HG02970 (cell line): ENCODE data around the gene ACKR3.

Experiments used
- ATAC-seq: cut with Tn5 transposase; IDR thresholded peaks from one replicate; pipeline ENCODE4 v1.9.1; 2021; ENCODE audit warnings: mild to moderate bottlenecking, moderate library complexity, moderate number of reproducible peaks; ENCODE audit not compliant: unreplicated experiment, low FRiP score

Gene ACKR3

DNA sequence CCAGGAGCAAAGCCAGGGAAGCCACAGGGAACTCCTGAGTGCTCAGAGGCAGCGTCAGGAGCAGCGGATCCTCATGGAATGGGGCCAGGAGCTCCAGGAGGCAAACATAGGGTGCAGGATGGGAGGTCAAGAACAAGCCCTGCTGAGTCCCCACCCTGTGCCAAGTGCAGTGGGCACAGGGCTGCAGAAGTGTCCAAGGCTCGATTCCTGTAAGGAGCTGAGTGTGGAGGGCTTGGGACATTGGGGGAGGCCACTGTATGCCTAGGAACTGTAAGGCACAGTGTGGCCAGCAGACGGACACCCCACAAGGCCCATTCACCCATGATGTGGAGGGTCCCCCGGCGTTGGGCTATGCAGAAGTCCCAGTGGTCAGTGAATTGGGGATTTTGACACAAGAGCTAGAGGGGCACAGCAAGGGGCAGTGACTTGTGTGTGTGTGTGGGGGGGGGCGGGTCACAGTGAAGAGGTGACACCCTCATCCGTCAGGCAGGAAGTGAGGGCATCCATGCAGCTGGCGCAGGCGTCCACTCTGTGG, 55.6 kb downstream of the ACKR3 start:
- no peak for ATAC-seq

DNA sequence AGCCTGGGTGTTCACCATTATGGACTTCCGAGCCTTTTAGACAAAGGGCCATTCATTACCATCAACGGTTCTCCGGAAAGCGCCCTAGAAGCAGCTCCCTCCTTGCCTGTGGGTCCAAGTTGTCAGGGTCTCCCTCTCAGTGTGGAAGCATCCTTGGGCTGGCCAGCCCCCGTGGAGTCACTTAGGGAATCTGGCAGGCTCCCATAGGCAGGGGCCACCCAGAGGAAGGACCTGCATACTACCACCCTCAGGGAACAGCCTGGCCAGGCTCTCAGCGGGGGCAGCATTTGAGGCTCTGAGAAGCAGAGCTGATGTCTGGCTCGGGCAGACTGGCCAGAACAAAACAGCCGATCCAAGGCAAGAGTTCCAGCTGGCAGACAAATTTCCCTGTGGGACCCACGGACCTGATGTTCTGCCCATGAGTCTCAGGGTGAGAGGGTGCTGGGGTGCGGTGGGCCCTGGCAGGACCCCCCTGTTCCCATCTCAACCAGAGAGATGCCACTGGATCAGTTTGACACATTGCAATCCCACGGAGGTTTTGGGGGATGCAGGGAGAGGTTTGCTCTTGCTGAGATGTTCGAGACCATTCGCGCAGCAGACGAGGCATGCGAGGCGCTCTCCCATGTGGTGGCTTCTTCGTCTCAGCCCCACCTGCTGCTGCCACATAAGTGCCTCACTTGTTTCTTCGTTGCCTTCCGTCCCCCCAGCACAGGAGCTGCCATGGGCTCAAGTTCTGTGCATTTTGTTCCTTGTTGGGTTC, 56.9 kb downstream of the ACKR3 start:
- ATAC-seq: no peak

DNA sequence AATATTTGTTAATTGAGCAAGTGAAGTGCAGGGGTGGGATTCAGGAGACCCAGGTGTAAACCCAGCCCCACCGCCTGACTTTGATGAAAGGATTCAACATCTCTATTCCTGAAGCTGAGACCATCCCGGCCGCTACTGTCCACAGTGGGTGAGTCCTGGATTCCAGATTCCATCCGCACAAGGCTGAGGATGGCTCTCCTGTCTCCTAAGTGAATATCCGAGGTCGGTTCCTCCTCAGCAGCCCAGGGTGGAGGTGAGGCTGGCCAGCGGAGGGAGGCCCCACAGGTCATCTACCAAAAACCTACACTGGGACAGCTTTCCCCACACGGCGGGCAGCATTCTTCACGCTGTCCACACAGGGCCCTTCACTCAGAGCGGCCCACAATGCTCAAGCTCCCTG, 57.6 kb downstream of the ACKR3 start:
- ATAC-seq: no peak

DNA sequence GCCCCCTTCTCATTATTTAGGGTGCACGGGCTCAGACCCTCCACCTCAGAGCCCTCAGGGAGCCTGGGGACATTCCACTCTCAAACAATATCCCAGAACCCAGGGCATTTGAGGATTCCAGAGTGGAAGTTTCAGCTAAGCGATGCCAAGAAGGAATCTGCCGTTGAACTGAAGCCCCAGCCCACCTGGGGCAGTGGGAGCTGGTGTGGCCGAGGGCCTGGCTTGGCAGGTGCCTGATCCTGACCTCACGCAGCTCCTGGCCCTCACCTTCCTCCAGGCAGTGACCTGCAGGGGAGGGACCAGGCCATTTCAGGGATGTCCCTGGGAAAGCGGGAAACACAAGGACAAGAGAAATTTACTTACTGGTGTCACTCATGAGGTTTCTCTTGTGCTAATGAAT, 58.2 kb downstream of the ACKR3 start:
- ATAC-seq: no peak

DNA sequence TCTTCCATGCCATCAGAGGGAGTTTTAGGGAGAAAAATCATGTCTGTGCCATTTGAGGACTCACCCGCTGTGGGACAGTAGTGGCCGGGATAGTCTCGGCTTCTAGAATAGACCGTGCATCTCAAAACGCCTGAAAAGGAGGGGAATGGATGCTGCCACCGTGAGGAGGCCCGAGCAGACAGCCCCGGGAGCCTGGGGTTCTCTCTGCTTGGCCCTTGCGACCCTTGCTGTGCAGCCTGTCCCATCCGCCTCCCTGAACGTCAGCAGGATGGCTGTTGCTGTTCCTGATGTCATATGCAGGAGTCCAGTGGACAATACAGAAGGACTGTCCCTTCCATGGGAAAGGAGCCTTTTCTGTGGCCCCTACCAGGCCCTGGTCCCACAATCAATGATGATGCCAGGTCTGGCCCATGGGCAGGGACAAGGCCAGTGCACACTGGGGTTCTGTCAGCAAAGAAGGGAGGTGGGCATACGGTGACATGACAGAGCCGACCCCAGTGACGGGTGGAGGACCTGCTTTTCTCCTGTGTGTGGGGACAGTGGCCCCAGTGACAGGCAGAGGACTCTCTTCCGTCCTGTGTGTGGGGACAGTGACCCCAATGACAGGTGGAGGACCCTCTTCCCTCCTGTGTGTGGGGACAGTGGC, 58.8 kb downstream of the ACKR3 start:
- ATAC-seq: no peak

DNA sequence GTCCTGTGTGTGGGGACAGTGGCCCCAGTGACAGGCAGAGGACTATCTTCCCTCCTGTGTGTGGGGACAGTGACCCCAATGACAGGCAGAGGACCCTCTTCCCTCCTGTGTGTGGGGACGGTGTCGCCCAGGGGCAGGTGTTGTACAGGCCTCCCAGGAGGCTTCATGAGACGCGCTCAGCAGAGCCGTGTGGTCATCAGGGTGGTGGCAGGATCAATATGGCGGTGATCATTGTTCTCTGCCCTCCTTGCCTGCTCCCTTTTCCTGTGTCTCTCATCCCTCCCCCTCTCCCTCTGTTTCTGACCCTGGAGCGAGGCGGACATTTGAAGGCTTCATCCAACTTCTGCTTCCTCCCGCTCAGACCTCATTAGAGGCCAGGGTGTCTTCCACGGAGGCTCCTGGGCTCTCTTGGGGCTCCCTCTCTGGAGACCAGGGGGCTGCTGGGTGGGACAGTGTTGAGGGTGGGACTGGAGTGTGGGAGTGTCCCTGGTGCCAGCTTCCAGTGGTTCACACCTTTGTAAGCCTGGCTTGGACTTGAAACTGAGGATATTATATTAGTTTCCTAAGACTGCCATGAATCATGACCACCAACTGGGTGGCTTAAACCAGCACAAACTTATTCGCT, 59.5 kb downstream of the ACKR3 start:
- no peak for ATAC-seq

DNA sequence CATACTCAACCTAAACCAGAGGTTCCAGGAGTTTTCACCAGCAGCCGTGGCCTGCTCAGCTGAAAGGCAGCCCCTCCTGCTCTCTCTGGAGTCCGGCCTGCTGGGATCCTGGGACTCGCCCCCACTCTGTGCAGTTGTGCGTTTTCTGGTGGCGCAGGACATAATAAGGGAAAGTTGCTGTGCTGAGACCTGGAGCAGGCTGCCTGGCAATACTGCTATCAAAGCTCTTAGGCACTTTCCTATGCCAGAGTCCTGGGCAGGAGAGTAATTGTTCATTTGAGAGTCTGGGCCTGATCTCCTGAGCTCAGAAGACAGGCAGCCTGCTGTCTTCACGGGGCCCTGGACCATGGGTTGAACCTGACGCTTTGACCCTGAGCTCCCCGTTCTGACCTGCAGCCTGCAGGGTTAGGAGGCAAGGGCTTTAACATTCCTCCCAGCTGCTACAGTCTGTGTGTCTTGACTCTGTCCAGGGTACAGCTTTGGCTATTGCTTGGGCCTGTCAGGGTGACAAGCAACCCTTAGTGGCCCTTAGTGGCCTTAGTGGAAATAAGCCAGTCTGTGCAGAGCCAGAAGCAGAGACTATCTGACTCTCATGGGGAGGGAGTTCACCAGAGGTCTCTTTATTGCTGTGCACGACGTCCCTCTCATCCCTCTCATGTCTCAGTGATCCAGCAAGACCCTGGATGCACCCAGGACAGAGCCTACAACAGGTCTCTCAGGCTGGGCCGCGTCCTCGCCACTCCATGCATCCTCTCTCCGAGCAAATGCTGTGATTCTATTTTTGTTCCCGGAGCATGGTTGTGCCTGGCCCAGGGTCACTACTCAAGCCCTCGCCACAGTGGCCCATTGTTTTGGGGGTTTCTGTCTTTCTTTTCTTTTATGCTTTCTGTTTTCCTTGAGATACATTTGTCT, 60.6 kb downstream of the ACKR3 start:
- ATAC-seq: no peak

DNA sequence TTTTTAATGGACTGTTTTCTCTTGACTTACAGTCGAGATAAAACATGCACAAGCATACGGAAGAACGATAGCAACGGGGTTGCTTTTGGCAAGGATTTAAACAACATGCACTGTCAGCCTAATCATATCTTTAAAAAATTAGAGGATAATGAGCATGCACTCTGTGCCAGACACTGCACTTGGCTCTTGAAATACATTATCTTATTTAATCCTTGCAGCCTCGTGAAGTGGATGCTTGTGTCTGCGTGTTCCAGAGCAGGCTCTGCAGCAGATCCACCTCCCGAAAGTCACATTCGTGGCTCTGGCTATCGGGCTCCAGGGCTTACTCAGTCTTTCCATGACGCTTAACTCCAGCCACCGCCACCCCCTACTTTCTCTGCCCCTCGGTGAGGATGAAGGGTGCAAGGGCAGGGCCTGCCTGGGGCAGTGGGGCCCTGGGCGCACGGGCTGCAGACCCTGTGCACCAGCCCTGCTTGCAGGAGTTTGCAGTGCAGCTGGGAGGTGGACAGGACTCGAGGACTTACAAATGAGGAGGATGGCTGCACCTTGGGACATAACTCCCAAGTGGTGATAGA, 61.7 kb downstream of the ACKR3 start:
- ATAC-seq: no peak

DNA sequence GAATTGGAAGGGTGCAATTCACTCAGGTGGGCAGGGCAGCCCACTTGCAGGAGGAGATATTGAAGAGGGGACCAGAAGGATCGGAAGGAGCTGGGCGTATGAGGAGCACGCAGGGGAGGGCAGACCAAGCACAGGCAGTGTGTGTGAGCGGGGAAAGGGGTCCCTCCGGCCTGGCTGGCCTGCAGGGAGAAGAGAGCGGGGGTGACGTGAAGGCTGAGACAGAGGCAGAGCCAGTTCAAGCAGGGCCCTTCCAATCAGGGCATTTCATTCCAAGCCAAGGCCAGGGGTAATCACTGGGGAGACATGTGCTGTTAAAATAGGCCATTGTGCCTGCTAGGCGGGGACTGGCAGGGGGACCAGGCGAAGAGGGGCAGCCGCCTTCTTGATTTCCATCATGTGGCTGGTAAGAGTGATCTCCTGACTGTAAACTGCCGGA, 62.2 kb downstream of the ACKR3 start:
- ATAC-seq: no peak
